GM18499 (cell line): ENCODE measurements around the gene MEG3.

Experiments used
- ATAC-seq: cut with Tn5 transposase; IDR thresholded peaks from one replicate; pipeline ENCODE4 v1.9.1; 2021; ENCODE audit warnings: moderate number of reproducible peaks; ENCODE audit not compliant: insufficient read depth, unreplicated experiment

MEG3 gene

DNA sequence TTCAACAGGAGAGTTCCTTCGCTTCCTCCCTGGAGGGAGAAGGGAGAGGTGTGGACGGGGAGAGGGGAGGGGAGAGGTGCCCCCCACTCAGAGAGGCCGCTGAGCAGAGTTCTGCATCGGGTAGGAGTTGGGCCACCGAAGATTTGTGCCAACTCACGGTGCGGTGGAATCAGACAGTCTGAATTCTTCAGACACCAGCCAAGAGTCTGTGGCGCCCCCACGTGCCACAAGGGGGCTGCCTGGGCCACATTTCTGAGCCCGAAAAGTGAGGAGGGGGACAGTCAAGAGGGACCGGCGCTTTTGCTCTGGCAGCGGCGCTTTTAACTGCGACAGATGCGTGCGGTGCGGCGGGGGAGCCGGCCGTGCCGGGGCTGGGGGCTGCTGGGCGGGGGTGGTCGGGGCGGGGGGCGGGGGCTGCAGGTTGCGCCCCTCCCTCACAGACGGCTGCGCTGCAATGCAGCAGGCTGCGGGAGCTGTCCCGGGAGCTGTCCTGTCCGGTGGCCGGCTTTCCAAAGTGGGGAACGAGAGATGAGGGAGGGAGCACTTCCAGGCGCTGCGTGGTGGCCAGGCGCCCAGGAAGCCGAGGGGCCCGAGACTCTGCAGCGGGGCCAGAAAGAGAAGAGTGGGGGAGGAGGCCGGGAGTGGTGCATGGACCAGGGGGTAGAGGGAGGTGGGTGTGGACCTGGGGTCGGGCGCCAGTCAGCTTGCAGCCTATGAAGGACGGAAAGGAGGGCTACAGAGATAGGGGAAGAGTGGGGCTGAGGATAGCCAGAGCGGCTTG, 78.6 kb downstream of the MEG3 start:
- ATAC-seq = no peak

DNA sequence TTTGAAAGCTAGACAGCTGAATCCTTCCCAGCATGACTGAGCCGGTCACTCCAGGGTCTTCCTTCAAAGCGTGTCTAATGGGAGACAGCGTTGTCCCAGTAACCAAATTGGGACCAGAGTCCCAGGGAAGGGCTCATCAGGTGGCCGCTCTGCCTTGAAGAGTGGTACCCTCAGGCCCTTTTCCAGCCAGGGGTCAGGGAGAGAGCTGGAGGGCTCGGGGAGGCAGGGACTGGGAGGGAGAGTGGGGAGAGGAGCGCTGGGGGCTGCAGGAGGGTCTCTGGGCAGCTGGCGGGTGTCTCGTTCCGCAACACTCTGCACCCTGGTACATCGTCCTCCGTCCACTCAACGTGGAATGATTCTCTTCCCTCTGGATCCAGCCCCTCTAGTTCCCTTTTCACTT, 79.2 kb downstream of the MEG3 start:
- ATAC-seq = no peak

DNA sequence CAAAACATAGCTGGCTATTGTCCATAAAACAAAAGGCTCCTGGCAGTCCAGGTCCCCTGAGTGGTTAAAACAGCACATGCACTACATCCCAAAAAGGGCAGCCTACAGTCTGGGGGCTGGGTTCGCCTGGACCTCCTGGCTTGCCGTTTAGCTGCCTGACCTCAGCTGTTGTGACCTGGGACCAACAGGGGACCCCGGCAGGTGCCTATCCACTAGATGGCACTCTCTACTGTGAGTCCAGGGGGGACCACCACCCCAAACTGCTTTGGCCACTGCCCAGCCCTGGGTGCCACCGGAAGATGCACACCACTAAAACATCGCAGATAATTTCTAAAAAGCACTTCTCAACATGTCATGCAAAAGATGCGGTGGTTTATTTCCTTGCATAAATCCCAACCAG, 80.5 kb downstream of the MEG3 start:
- no peak for ATAC-seq

DNA sequence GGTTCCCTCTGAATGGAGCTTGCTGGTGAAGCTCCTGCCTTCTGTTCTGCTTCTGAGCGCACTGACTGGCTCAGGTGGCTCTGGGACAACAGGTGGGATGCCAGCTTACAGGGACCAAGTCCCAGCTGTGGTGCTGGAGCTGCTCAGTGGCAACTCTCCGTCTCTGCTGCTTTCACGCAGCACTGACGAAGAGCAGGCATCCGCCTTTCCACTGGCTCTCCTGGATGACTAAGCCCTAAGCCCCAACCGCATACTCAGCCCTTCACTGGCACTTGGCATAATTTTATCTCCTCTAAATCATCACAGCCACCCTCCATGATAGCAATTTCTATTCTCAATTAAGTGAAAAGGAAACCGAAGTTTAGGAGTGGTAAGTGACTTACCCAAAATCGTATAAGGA, 81.3 kb downstream of the MEG3 start:
- ATAC-seq = no peak

DNA sequence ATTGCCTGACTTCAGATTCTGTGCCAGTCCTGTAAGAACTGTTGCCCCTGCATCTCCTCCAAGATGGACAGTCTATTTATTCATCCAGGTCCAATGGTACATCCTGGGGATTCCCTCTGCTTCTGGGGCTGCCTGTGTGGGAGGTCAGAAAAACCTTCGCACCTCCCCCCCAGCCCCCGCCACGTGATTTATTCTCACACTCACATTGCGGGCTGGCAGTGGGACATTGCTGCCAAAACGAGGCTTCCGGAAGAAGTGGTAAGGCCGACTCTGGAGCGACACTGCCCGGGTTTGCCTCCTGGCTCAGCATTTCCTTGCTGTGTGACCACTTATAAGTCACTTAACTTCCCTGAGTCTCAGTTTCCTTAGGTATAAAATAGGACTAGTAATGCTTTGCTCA, 83.5 kb downstream of the MEG3 start:
- ATAC-seq = no peak
